Caco-2 (cell line): ENCODE results near the gene KCND3. TPM values are rescaled to one million over a fixed set of nuclear protein-coding genes. Genes with fewer than 3 reads are reported as not detected.

Experiments used
- BruUV-seq: library from RNA; stranded (reverse); fragments of 400-500 nt; replicated peaks from 2 replicates; lab custom pipeline; 2021; lab: Mats Ljungman, UMichigan
- CTCF ChIA-PET: fragments of 300-600 bp; sonication (Branson Sonifier 250); formaldehyde crosslinking; loops from one replicate; lab custom pipeline; 2022; ENCODE audit warnings: antibody characterized with exemption; lab: Charles Lee
- POLR2A ChIA-PET: fragments of 300-600 bp; sonication (Branson Sonifier 250); formaldehyde crosslinking; loops from one replicate; lab custom pipeline; 2022; ENCODE audit warnings: antibody characterized with exemption; lab: Charles Lee
- DNase-seq, 2 experiments: peaks; one replicate each; pipeline versions ENCODE4 v3.0.0 to v3.0.0-alpha.2; 2020 to 2022
- H3K27me3 ChIP-seq: replicated peaks from 2 replicates; pipeline ENCODE4 v1.6.0; 2011; ENCODE audit warnings: low read length; ENCODE audit not compliant: control insufficient read depth, insufficient read depth
- H3K36me3 ChIP-seq: 2 replicates; pipeline ENCODE4 v1.5.1; 2011; ENCODE audit warnings: low read length; ENCODE audit not compliant: control insufficient read depth, insufficient read depth
- H3K4me1 ChIP-seq: fragments of 250-450 bp; sonication (Bioruptor Pico); 2 replicates; pipeline ENCODE4 v1.5.1; 2020; ENCODE audit warnings: mild to moderate bottlenecking
- H3K4me3 ChIP-seq: 2 replicates; pipeline ENCODE4 v1.5.1; 2011; ENCODE audit warnings: low read depth, mild to moderate bottlenecking, control low read depth, low read length
- H3K9me3 ChIP-seq: fragments of 250-450 bp; sonication (Bioruptor Pico); 2 replicates; pipeline ENCODE4 v1.5.1; 2020; ENCODE audit warnings: mild to moderate bottlenecking, moderate library complexity
- H3K27ac Mint-ChIP-seq: one replicate; pipeline ENCODE4 v1.8.0; 2022; ENCODE audit warnings: mixed read lengths; ENCODE audit not compliant: unreplicated experiment
- H3K27me3 Mint-ChIP-seq: one replicate; pipeline ENCODE4 v1.8.0; 2022; ENCODE audit warnings: mixed read lengths; ENCODE audit not compliant: insufficient read depth, unreplicated experiment
- H3K36me3 Mint-ChIP-seq: one replicate; pipeline ENCODE4 v1.8.0; 2022; ENCODE audit warnings: mild to moderate bottlenecking, mixed read lengths; ENCODE audit not compliant: insufficient read depth, unreplicated experiment
- H3K4me1 Mint-ChIP-seq: one replicate; pipeline ENCODE4 v1.8.0; 2022; ENCODE audit warnings: low read depth, mixed read lengths; ENCODE audit not compliant: unreplicated experiment
- H3K4me3 Mint-ChIP-seq: one replicate; pipeline ENCODE4 v1.8.0; 2022; ENCODE audit warnings: mild to moderate bottlenecking, moderate library complexity, mixed read lengths; ENCODE audit not compliant: unreplicated experiment
- H3K9me3 Mint-ChIP-seq: one replicate; pipeline ENCODE4 v1.8.0; 2022; ENCODE audit warnings: mixed read lengths; ENCODE audit not compliant: unreplicated experiment
- CTCF ChIP-seq, 2 experiments: fragments of 200-600 bp in 1 of 2; IDR thresholded peaks; 1 replicate in 1 of 2; 2 replicates in 1 of 2; pipeline versions ENCODE4 v1.5.1 to v1.8.0; 2011 to 2022; ENCODE audit warnings: antibody characterized with exemption in 1 of 2, control low read depth in 1 of 2, inconsistent platforms in 1 of 2, low read depth in 1 of 2, low read length in 1 of 2, mild to moderate bottlenecking in 1 of 2, moderate library complexity in 1 of 2; ENCODE audit not compliant: insufficient read depth in 1 of 2, severe bottlenecking in 1 of 2, unreplicated experiment in 1 of 2
- intact Hi-C: fragments of 100-400 bp; cut with micrococcal nuclease; formaldehyde crosslinking; loops from one replicate; pipeline ENCODE4 v1.10.0; 2022; ENCODE audit not compliant: unreplicated experiment
- total RNA-seq: library from RNA; stranded (reverse); gene quantifications from 2 replicates; pipeline ENCODE4 v1.2.3, GENCODE V29; 2022

KCND3 gene
- total RNA-seq, 1 experiment from 2014 or later, result 5.1 TPM

DNA sequence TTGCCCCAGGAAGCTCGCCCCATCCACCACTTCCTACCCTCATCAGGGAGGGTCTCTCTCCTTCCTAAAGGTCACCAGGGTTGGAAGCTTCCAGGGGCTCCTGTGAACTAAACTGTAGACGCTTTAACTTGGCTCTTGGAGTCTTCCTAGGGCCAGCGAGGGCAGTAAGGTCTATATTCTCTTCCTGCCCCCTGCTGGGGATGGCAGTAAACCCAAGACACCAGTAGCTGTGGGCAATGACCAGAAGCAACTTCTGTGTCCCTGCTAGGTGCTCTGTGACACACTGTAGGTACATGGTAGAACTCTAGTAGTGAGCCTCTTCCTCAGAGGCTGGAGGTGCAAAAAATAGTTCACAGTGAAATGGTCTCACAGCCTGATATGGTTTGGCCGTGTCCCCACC lies 30.0 kb downstream of the KCND3 start:
- no peaks in the 10 kb centered on the region for H3K36me3 Mint-ChIP-seq
- no peak overlapping the region for H3K4me3 ChIP-seq
- intact Hi-C loops, result no loop called here
- no peaks in the 10 kb centered on the region for H3K4me1 ChIP-seq
- no peaks in the 10 kb centered on the region for H3K9me3 ChIP-seq
- CTCF ChIA-PET, result no interaction called here
- H3K4me3 Mint-ChIP-seq, result no peak overlapping the region
- DNase-seq, result no peak
- H3K9me3 Mint-ChIP-seq, result no peaks in the 10 kb centered on the region
- POLR2A ChIA-PET, result no interaction called here
- no peaks in the 10 kb centered on the region for H3K4me1 Mint-ChIP-seq
- H3K27me3 ChIP-seq, result no peaks in the 10 kb centered on the region
- TF ChIP-seq CTCF (IDR thresholded peaks at IDR 0.05; ENCODE audit: insufficient read depth in 1 of 2, low read depth in 1 of 2, low read length in 1 of 2, severe bottlenecking in 1 of 2, unreplicated experiment in 1 of 2), result no peak
- H3K27ac Mint-ChIP-seq, result no peak overlapping the region
- no peaks in the 10 kb centered on the region for H3K27me3 Mint-ChIP-seq
- no TSS peak for BruUV-seq
- no peaks in the 10 kb centered on the region for H3K36me3 ChIP-seq

GRCh38 chr1:111958851-111959250 lies 30.6 kb downstream of the KCND3 start:
- Mint-ChIP-seq H3K4me3 (no peak overlapping the region), H3K9me3 (no peaks in the 10 kb centered on the region), H3K27ac (no peak overlapping the region), H3K27me3 (no peaks in the 10 kb centered on the region), H3K36me3 (no peaks in the 10 kb centered on the region), H3K4me1 (no peaks in the 10 kb centered on the region)
- intact Hi-C loops, result no loop called here
- TF ChIP-seq CTCF (IDR thresholded peaks at IDR 0.05; ENCODE audit: insufficient read depth in 1 of 2, low read depth in 1 of 2, low read length in 1 of 2, severe bottlenecking in 1 of 2, unreplicated experiment in 1 of 2), result no peak
- POLR2A ChIA-PET, result no interaction called here
- no peaks in the 10 kb centered on the region for H3K9me3 ChIP-seq
- H3K4me3 ChIP-seq, result no peak overlapping the region
- CTCF ChIA-PET, result no interaction called here
- H3K4me1 ChIP-seq, result no peaks in the 10 kb centered on the region
- H3K36me3 ChIP-seq, result no peaks in the 10 kb centered on the region
- H3K27me3 ChIP-seq, result no peaks in the 10 kb centered on the region
- no peak for DNase-seq
- no TSS peak for BruUV-seq

DNA sequence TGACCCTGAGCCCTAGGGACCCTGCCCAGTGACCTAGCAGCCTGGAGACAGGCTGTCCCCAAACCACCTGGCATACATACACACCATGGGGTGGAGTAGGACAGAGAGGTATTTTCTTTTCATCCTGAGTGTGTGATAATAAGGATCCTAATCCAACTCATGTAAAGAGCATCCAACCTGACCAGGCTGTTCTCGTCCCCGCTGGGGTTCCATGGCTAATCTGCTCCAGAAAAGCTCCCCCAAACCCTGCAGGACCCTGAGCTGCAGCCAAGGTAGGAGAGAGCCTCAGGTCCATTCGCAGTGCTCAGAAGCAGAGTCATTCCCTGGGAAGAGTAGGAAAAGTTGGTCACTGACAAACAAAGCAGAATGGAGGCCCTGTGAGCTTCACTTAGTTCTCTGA lies 31.4 kb downstream of the KCND3 start:
- H3K36me3 Mint-ChIP-seq, result no peaks in the 10 kb centered on the region
- no TSS peak for BruUV-seq
- Histone ChIP-seq H3K36me3 (no peaks in the 10 kb centered on the region), H3K27me3 (no peaks in the 10 kb centered on the region), H3K9me3 (no peaks in the 10 kb centered on the region), H3K4me1 (no peaks in the 10 kb centered on the region), H3K4me3 (no peak overlapping the region)
- no peaks in the 10 kb centered on the region for H3K9me3 Mint-ChIP-seq
- no peak overlapping the region for H3K4me3 Mint-ChIP-seq
- no peak overlapping the region for H3K27ac Mint-ChIP-seq
- POLR2A ChIA-PET, result no interaction called here
- no peak for TF ChIP-seq CTCF (IDR thresholded peaks at IDR 0.05; ENCODE audit: insufficient read depth in 1 of 2, low read depth in 1 of 2, low read length in 1 of 2, severe bottlenecking in 1 of 2, unreplicated experiment in 1 of 2)
- CTCF ChIA-PET, result no interaction called here
- H3K4me1 Mint-ChIP-seq, result no peaks in the 10 kb centered on the region
- H3K27me3 Mint-ChIP-seq, result no peaks in the 10 kb centered on the region
- no peak for DNase-seq
- intact Hi-C loops, result no loop called here
